ENCODE results near the gene GPR160.
"Not testable (repeated sequence)": the region's sequence is repeated elsewhere in the genome, so short reads cannot be mapped to it uniquely, and the experiment has no call there.

Gene GPR160

DNA sequence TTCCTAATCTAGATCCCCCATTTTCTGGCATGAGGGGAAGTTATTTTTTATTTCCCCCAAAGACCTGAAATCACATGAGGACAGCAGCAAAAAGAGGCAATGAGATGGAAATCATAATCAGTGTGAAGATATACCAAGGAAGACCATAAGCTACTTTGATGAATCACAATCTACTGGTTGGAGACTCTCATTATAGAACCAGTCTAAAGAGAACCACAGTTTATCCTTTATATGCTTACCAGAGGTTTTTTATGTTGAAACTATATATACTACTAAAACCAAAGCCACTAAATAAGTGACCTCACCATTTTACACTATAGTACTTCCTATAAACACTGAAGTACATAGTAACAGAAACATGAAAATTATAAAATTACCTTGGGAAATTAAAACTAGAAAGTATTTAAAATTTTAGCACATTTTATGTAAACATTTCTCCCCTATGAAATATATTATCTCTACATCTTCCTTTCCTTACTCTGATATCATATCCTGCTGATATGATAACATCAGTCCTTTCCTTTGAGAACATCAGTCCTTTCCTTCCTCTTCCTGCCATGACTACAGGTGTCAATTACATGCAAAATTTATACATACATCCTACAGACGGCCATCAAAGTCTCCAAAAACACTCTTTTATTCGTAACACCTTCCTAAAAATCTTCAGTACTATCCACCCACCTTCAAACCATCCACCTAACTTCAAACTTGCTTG lies 71.9 kb downstream of the GPR160 start:
- POLR2A ChIA-PET (ENCODE audit: low non-redundant PET), result no interaction called here
- CTCF ChIA-PET, result interaction anchor here (0.5 to 0.6 kb wide), 2 partner anchors 68 to 95 kb away, joined by 3 to 7 read pairs; no protein-coding TSS in a partner anchor
- no peak for DNase-seq (ENCODE audit: low spot score)
- no peak overlapping the region for H3K27ac ChIP-seq
- TF ChIP-seq, protein P1, sequence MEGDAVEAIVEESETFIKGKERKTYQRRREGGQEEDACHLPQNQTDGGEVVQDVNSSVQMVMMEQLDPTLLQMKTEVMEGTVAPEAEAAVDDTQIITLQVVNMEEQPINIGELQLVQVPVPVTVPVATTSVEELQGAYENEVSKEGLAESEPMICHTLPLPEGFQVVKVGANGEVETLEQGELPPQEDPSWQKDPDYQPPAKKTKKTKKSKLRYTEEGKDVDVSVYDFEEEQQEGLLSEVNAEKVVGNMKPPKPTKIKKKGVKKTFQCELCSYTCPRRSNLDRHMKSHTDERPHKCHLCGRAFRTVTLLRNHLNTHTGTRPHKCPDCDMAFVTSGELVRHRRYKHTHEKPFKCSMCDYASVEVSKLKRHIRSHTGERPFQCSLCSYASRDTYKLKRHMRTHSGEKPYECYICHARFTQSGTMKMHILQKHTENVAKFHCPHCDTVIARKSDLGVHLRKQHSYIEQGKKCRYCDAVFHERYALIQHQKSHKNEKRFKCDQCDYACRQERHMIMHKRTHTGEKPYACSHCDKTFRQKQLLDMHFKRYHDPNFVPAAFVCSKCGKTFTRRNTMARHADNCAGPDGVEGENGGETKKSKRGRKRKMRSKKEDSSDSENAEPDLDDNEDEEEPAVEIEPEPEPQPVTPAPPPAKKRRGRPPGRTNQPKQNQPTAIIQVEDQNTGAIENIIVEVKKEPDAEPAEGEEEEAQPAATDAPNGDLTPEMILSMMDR (conservative IDR thresholded peaks at IDR 0.05; ENCODE audit: low read depth), result no peak

DNA sequence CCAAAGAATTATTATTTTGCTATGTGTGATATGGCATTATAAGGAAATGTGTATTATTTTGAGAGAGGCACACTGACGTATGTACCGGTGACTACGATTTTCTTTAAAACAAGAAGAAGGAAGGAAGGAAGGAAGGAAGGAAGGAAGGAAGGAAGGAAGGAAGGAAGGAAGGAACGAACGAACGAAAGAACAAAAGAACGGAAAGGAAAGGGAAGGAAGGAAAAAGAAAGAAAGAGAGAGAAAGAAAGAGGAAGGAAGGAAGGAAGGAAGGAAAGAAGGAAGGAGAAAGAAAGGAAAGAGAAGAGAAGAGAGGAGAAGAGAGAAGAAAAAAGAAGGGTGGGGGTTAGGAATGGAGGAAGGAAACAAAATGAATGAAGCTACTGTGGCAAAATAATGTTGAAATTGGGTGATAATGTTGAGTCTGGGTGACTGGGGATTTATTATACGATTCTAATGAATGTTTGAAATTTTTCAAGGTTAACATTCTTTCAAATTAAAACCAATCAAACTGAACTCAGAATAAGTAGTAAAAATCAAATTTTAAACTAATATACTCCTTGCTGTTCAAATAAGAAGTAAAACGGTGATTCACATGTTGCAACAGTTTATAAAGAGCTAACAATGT lies 73.5 kb downstream of the GPR160 start:
- DNase-seq (ENCODE audit: low spot score), result no peak
- no peak overlapping the region for H3K27ac ChIP-seq
- TF ChIP-seq, protein P1 (conservative IDR thresholded peaks at IDR 0.05; ENCODE audit: low read depth), result no peak
- POLR2A ChIA-PET (ENCODE audit: low non-redundant PET), result no interaction called here
- CTCF ChIA-PET, result no interaction called here

DNA sequence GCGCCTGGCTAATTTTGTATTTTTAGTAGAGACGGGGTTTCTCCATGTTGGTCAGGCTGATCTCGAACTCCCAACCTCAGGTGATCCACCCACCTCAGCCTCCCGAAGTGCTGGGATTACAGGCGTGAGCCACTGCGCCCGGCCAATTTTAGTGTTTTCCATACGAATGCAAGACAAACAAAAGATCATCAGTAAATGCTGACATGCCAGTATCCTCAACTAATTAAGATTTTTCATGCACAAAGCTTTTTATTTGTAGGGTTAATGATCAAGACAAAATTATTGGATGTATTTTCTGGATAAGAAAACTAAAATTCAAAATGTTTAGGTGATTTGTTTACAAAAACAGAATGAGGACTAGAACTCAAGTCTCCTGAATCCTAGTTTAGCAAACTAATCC lies 76.4 kb downstream of the GPR160 start:
- POLR2A ChIA-PET (ENCODE audit: low non-redundant PET); DNase-seq (ENCODE audit: low spot score); CTCF ChIA-PET; H3K27ac ChIP-seq: not testable (repeated sequence)

DNA sequence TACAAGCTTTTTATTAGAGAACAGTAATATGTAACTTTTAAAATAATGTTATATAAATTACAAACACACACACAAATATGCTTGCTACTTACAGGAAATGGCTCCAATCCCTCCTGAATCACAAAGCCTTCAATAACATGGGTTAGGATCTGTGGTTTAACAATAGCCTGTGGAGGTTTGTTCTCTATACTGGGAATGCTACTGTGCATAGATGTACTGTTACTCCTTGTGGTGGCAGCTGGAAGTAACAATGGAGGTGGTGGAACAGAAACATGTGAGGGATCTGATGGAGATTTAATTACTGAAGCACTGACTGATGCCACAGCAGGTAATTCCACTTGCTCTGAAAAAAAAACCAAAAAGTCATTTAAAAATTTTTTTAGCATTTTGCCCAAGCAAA lies 79.3 kb downstream of the GPR160 start:
- peak; percentile 15 for DNase-seq (ENCODE audit: low spot score)
- POLR2A ChIA-PET (ENCODE audit: low non-redundant PET), result no interaction called here
- TF ChIP-seq, protein P1 (conservative IDR thresholded peaks at IDR 0.05; ENCODE audit: low read depth), result no peak
- CTCF ChIA-PET, result interaction anchor here (0.7 to 0.8 kb wide), 3 partner anchors 12 to 187 kb away, joined by 4 read pairs; no protein-coding TSS in a partner anchor
- no peak overlapping the region for H3K27ac ChIP-seq

DNA sequence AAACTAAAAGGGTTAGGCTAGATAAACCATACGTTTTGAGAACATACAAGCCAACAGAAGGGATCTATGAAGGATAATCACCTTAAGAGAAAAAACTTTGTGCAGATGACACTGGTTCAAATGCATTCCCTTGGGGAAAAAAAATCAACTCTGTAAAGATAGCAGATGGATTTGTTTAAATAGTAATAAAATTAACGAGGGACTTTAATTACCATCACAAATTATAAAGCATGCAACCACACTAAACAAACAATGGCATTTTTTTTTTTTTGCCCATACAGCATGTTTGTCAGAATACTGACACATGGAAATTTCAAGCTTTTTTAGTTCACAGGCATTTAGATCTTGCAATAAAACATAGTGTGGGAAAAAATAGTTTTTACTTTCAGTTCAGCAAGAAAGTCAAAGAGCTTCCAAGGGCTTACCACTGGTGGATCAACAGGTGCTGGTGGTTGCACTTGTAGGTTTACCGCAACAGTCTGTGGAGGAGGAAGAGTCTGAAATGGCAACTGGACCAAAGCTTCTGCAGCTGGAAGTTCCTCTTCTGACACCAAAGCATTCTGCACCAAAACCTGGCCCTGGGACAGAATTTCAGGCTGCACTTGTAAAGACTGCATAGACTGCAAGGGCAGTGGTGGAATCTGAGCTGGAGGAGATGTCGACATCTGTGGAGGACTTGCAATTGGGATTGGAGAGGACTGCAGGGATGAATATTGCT lies 90.6 kb downstream of the GPR160 start:
- H3K27ac ChIP-seq, result peak overlapping the region; percentile 29; the same call in 1 of the 2 replicates
- DNase-seq (ENCODE audit: low spot score), result no peak
- POLR2A ChIA-PET (ENCODE audit: low non-redundant PET), result no interaction called here
- TF ChIP-seq, protein P1 (conservative IDR thresholded peaks at IDR 0.05; ENCODE audit: low read depth), result no peak
- CTCF ChIA-PET, result interaction anchor here (0.6 kb wide), 2 partner anchors 11 to 419 kb away, joined by 3 to 4 read pairs; no protein-coding TSS in a partner anchor

DNA sequence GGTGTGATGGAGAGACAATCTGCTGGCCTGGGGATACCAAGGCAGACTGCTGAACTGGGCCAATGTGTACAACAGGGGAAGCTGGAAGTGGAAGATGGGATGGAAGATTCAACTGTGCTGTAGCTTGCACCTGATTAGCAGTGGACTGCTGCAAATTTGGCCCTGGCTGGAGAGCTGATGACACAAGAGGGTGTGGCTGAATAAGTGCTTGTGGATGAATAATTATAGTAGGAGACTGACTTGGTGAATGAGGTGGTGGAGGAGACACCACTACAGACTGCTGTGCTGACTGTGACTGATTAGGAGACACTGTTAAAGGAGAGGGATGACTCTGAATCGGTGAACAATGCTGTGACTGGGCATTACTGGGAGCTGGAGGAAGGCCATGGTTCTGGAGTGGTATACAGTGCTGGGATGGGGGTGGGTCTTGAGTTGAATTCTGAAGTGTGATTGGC lies 91.2 kb downstream of the GPR160 start:
- peak overlapping the region; percentile 29; the same call in 1 of the 2 replicates for H3K27ac ChIP-seq
- TF ChIP-seq, protein P1 (conservative IDR thresholded peaks at IDR 0.05; ENCODE audit: low read depth), result no peak
- ChIA-PET CTCF (interaction anchor here (0.6 kb wide), 2 partner anchors 12 to 323 kb away, joined by 3 to 4 read pairs; no protein-coding TSS in a partner anchor), POLR2A (ENCODE audit: low non-redundant PET) (no interaction called here)
- DNase-seq (ENCODE audit: low spot score), result peak; percentile 32

Data from RWPE1 (cell line).